ENCODE data around the gene ETAA1.

ETAA1 gene

DNA sequence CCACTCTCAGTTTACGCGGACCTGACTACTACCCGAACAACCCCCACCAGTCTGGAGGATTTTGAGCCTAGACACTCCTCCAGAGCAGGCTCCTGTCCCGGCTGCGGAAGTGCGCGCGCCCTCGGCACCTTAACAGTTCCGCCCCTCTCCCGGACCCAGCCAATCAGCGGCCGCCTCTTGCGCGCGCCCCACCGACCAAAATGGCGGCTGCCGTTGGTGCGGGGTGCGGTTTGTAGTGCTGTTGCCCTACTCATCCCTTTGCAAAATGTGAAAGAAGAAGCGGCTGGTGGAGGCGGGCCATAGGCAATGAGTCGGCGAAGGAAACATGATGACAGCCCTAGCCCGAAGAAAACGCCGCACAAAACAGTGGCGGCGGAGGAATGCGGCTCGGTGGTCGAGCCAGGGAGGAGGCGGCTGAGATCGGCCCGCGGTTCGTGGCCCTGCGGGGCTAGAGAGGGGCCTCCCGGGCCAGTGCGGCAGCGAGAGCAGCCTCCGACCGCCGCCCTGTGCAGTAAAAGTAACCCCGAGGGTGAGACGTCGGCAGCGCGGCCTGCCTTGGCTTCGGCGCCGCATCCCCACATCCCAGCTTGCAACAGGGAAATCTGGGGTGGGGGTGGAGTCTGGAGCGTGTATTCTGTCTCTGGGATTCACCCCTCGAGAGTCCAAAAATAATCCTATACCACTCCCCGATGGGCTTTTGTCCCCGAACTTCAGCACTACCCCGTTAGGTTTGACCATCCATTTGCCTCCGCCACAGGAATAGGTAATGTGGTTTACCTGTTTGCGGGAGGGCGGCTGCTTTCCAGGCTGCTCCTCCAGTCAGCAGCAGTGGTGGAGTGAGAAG is at the start of gene ETAA1:
ETAA1 (plus strand) TSS at position 191 of the 844 bp plus-strand sequence; CDS start at position 307, 116 bp downstream.
- DNase-seq (ENCODE audit: low spot score), result peak; percentile 91

DNA sequence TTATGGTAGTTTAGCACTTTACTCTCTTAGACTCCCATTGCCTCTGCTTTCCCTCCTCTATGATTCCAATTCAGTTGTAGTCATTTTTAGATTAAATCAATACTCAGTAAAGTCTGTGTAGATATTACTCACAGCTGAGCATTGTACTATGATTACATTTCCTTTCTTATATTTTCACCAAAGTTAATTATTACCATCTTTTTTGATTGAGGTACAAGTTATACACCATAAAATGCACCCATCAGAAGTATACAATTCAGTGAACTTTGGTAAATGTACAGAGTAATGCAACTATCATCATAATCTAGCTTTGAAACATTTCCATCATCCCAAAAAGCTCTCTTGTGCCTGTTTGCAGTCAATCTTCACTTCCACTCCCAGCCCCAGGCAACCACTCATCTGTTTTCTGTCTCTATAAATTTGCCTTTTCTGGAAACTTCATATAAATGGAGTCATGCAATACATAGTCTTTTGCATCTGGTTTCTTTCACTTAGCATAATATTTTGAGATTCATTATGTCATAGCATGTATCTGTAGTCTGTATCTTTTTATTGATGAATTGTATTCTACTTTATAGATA is 30.2 kb upstream of the ETAA1 start:
- DNase-seq (ENCODE audit: low spot score), result no peak

DNA sequence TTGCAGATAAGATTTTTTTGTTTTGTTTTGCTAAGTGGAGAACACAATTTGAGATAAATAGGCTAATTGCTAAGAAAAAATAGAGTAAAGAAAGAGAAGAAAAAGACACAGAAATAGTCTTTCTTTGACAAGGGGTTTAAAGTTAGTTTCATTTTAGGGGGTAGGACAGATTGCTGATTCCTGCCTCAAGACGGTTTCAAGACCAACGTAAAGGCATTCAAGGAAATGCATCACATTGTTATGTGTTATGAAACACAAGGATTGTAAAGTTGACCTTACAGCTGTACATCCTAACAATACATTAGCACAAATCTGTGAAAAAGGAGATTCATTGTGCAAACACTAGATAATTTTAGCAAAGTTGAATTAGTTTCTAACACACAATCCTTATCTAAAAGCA is 22.7 kb upstream of the ETAA1 start:
- no peak for DNase-seq (ENCODE audit: low spot score)

DNA sequence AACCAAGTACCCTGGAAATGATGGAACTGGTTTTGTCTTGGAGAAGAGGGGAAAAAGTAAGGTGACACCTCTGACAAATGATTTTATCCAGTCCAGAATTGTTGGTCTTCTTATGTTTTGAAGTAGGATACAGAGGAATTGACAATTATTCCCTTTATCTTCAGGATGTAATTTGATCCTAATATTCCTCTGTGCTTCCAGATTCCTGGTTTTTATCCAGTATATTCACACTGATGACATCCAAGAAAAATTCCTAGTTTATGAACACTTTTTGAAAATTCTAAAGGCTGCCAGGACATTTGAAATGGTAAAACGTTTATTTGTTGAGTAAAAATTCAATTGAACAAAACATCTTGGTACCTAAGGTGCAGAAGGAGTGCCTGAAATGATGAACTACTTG is 22.2 kb upstream of the ETAA1 start:
- no peak for DNase-seq (ENCODE audit: low spot score)

DNA sequence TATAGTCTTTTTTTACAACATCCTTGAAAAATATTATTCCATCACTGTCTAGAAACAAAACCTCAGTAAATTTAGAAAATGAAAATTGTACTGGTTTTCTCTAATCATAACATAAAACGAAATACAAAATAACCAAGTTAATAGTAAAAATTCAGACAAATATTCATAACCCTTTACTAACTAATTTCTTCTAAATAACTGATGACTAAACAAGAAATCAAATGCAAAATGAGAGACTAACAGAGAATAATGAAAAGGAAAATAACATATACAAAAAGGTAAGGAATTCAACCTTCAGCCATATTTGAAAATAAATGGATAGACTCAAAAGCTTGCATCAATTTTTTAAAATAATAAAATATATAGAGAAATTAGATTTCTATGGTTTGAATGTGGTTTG is 18.6 kb upstream of the ETAA1 start:
- no peak for DNase-seq (ENCODE audit: low spot score)

DNA sequence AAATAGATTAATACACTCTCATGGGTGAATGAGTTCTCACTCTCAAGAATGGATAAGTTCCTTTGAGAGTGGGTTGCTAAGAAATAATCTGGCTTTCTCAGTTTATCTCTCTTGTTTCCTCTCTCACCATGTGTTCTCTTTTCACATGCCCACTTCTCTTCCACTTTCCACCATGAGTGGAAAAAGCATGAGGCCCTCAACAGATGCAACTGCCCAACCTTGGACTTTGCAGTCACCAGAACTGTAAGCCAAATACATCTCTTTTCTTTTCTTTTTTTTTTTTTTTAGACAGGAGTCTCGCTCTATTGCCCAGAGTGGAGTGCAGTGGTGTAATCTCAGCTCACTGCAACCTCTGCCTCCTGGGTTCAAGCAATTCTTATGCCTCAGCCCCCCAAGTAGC is 18.1 kb upstream of the ETAA1 start:
- no peak for DNase-seq (ENCODE audit: low spot score)

DNA sequence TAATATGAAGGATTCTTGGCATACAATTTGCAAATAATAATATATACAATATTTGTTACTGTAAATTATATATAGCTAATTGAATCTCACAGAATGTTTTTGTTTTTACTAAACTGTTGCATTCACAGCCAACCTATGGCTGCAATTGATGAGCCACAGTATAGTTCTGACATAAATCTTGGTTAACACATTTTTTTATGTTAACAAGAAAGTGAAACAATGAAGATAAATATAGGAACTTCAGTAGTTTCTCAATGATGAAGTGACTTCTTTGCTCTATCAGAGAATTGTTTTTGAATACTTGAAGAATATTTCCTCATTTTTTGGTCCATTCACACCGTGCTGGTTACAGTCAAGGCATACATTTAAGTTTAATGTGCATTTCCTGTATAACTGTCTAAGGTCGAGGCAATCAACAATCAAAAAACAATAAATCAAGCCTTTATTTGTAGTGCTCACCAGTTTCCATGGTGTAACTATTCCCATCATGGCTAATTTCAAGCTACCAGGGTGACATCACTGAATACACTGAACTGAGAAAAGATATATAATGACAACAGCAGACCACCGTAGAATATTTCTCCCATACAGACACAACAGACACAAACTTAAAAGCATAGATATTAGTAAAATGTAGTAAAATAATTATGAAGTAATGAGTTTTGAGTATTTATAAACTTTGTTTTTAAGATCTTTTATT is 12.9 kb upstream of the ETAA1 start:
- no peak for DNase-seq (ENCODE audit: low spot score)

DNA sequence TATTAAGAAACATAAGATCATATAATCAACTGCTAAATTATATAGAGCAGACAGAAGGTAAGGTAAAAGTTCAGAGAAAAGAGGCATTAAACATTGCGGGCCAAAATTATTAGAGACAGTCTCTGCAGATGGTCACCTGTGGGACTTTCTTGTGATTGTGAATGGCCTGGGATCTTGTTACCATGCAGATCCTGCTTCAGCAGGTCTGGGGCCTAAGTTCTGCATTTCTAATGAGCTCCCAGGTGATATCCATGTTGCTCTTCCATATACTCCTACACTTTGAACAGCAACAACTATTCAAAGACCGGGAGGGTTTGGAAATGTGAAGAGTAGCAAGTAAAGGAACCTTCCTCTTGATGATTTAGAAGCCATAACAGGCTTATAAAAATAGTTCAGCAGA is 8.5 kb upstream of the ETAA1 start:
- no peak for DNase-seq (ENCODE audit: low spot score)

DNA sequence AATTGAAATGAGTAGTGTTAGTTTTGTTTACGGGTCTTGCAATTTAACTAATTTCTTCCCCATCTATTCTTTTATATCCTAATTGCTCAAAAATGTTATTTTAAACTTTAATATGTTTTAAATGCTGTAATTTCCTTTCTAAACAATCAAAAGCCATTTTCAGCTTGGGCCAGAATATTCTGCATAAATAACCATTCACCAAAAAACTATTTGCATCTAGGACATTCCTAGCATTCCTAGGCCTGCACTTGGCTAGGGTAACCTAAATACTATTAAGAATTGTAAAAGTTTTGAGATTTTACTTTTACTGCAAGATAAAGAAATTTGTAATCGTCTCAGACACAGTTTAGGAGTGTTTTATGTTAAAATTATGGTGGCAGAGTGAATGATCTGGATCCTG is 7.8 kb upstream of the ETAA1 start:
- no peak for DNase-seq (ENCODE audit: low spot score)

DNA sequence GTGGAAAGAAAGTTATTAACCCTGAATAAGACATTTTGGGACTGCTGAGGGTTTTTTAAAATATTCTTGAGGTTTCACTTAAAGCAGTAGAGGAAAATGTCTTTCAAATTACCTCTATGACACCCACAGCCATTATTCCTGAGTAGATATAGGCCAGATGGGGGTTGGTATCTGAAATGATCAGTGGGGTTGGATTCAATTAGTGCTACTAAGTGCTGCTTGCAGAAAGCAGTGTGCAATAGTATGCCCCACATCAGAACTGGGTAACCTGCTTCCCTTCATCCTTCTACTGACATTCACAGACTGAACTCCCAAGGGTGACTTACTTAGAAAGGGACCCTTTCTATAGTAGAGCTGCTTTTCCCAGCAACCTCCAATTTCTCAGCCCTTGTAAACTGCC is 7.3 kb upstream of the ETAA1 start:
- peak; percentile 23 for DNase-seq (ENCODE audit: low spot score)

DNA sequence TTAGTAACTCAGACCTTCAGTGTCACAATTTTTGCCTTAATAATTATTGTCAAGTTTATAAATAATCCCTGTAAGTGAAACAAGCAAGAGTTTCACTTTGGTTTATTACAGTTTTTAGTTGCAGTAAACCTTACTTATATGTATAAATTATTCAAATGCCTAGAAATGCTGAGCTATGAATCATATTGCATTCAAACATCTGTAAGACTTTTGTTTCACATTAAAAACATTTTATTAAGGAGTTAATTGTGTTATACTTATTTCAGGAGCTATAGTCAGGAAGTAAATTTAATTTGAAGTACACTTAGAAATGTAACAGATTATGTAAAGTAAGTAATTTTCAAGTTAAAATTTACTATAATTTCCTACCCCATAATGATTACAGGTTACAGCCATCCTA is 3.9 kb upstream of the ETAA1 start:
- no peak for DNase-seq (ENCODE audit: low spot score)

DNA sequence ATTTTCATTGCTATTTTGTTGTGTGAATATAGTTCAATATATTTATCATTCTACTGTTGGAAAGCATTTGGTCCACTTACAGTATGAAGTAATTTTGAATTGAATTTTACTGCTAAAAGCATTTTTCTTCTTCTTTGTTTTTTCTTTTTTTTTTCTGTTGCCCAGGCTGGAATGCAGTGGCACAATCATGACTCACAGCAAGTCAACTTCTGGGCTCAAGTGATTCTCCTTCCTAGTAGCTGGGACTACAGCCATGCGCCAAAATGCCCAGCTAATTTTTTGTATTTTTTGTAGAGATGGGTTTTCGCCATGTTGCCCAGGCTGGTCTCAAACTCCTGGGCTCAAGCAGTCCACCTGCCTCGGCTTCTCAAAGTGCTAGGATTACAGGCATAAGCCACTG is 2.4 kb upstream of the ETAA1 start:
- DNase-seq (ENCODE audit: low spot score), result no peak

DNA sequence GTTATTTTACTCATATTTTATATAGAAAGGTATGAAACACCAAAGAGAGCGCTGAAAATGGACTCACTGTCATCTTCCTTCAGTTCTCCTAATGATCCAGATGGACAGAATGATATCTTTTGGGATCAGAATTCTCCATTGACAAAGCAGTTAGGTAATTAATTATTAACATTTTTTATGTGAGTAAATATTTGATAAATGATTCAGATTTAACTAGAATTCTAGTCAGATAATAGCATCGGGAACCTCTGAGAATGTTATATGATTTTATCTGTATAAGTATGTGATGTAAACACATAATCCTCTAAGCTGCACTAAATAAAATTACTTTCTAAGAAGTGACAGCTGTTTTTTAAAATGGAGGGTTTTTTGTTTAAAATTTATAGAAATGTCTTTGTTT is 2.0 kb downstream of the ETAA1 start:
- no peak for DNase-seq (ENCODE audit: low spot score)

DNA sequence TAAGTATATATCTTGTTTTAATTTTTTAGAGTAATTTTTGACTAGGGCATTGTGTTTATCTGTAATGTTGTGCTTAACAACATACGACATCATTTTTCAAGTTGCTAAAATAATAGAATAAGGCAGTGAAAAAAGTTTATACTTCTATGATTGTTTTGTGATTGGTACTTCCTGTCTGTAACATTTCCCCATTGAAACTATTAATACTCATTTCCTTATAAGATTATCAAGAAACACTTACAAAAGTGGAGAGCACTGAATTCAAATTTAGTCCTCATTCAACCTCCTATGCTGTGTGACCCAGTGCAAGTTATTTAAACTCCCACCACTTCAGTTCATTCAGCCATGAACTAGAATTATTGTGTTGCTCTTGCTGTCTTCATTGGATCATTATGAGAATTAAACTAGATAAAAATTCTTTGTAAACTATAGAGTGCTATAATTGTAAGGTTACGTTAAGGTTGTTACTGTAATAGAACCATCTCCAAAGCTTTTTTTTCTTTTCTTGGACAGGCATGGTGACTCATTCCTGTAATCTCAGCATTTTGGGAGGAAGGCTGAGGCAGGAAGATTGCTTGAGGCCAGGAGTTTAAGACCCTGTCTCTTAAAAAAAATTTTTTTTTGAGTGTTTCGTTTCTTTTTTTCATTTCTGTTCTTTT is 2.8 kb downstream of the ETAA1 start:
- DNase-seq (ENCODE audit: low spot score), result no peak

DNA sequence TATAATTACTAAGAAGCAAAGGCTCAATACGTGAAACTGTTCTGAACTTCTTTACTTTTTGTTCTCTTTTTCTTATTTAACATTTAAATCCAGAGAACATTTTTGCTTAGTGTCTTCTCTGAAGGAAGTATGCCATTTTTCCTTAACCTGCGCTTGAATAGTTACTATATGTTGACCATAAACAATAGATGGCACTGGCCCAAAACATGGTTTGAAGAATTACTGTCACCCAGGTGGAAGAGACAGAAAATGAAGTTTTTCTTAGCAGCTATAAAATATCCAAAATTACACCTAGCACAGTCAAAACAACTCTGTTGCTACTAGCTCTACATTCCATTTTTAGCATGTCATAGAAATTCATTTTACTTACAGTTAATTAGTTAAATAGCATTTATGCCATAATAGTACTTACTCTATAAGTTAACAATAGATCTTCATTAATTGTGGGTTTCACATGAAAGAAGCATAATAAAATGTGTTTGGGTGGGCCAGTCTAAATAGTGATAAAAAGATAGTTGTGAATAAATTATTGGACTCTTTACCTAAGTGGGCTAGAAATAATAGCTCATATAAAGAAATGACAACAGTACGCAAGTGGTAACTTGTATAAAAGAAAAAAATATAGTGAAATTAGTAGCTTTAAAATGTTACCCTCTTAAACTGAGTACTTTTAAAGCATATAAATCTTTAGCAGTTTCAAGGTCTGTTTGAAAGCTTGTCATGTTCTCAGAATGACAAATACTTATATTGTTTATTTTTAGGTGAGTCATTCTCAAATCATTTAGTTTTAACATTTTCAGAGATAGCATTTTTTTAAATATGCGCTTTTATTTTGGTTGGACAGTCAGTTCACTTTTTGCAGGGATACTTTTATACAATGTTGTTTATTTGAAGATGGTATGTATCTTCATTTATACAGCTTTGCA is 3.7 kb downstream of the ETAA1 start:
- no peak for DNase-seq (ENCODE audit: low spot score)

DNA sequence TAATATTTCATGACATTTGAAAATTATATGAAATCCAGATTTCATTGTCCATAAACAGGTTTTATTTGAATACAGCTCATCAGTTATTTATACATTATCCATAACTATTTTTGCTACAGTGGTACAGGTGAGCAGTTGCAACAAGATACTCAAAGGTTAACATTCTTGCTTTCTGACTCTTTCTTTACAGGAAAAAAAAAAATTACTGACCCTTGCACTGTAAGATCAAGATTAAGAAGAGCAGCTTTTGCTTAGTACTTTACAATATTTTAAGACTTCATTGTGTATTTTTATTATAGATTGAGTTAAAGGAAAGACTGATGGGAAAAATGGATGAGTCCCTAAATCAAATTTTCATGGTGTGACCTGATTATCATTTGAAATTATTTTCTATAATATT is 11.2 kb downstream of the ETAA1 start:
- no peak for DNase-seq (ENCODE audit: low spot score)

DNA sequence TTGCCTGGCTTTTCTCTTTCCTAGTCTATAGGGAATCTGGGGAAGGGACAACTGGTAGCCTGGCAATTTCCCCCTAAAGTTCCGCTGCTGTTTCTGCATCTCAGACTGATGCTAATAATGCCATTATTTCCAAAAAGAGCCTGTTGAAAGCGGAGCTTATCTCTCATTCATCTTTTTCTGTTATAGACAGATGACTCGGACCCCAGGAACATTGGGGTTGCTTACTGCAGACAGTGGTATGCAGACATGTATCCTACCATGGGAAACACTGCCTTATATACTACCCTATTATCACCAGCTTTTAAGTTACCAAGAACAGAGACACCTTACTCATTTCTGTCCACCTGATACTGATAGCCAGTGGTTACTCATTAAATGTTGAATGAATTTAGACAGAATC is 15.3 kb downstream of the ETAA1 start:
- DNase-seq (ENCODE audit: low spot score), result no peak

DNA sequence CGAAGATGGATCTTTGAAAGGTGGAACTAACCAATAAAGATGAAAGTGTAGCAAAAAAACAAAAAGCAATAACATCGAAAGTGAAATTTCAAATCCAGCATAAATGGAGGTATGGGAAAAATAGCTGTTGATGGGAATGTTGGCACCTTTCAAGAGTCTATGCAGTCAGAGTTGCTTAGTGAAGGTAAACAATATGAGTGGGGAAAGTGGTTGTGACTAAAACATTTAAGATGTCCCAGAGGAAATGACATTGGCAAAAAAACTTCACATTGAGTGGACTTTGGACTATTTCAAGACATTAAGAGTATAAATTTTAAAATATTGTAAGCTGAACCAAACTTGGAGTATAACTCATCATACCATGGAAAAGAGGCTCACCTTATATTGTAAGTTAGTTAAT is 17.7 kb downstream of the ETAA1 start:
- no peak for DNase-seq (ENCODE audit: low spot score)

DNA sequence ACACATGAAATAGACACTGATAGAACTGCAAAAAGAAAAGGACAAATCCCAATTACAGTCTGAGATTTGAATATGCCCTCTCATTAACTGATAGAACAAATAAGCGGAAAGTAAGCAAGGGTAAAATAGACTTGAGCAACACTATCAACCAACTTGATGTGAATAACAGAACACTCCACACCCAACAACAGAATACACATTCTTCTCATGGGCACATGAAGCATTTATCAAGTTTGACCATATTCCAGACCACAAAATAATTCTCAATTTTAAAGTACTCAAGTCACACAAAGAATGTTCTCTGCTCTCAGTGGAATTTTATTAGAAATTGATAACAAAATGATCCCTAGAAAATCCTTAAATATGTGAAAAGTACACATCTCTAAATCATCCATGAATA is 19.0 kb downstream of the ETAA1 start:
- no peak for DNase-seq (ENCODE audit: low spot score)

DNA sequence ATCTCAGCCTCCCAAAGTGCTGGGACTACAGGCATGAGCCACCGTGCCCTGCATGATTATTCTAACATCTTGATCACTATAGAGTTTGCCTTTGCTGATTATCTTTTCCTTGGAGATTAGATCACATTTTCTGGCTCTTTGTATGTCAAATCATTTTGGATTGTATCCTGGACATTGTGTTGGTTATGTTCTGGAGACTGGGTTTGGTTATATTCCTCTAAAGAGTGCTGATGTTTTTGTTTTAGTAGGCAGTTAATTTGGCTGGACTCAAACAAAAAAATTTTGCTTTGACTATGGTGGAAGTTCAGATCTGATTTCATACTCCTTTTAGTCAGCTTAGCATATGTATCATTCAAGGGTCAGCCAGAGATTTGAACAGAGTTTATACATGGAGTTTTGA is 26.4 kb downstream of the ETAA1 start:
- DNase-seq (ENCODE audit: low spot score), result no peak

DNA sequence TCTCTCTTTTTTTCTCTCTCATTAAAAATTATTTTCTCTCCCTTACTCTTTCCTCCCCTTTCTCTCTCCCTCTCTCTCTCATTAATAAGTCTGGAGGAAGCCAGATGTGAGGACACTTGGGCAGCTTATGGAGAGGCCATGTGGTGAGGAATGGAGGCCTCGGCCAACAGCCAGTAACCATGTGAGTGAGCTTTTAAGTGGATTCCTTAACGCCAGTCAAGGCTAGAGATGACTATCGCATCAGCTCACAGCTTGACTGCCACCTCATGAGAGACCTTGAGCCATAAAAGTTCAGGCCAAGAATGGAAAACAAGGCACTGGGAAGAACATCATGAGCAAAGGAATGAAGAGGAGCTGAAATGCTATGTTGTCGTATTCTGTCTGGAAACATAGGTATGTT is 39.1 kb downstream of the ETAA1 start:
- DNase-seq (ENCODE audit: low spot score), result no peak

DNA sequence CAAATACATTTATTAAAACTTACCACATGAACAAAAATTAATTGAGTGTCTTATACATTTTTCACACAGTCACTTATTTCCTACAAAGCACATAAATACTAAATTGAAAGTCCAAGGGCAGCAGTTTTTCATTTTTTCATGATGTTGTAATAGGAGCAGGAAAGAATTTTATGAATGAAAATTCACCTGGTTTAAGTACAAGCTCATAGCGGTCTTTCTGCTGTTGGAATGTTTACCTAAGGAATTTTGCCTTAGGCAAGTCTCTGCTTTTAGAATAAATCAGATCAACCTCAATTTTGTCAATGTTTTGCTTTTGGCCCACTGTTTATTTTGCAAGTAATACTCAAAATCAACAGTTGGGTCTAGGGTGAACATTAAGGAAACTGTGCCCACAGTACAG is 40.0 kb downstream of the ETAA1 start:
- DNase-seq (ENCODE audit: low spot score), result no peak
